Eye (tissue), 1 donor: ENCODE measurements around the gene TTLL11.
A peak's percentile ranks its signal among the peaks of the same experiment; 100 is the strongest.

Source experiments
- DNase-seq: peaks from one replicate; pipeline ENCODE4 v3.0.0-alpha.2; 2015

TTLL11 gene

GRCh38 chr9:122109035-122109813 is 16.1 kb upstream of the TTLL11 start:
- DNase-seq, result no peak

- DNase-seq, result no peak
Measured at GRCh38 chr9:122107291-122107805, 14.2 kb upstream of the TTLL11 start.

- DNase-seq, result no peak
Measured at GRCh38 chr9:122106576-122106975, 13.5 kb upstream of the TTLL11 start.

- no peak for DNase-seq
Measured at GRCh38 chr9:122103985-122104384, 10.9 kb upstream of the TTLL11 start.

- DNase-seq, result no peak
Measured at GRCh38 chr9:122102156-122102555, 9.0 kb upstream of the TTLL11 start.

GRCh38 chr9:122100756-122101155 is 7.6 kb upstream of the TTLL11 start:
- DNase-seq, result no peak

- peak; percentile 93 for DNase-seq
Measured at GRCh38 chr9:122099271-122099869, 6.3 kb upstream of the TTLL11 start.

- DNase-seq, result no peak
Measured at GRCh38 chr9:122097679-122098315, 4.7 kb upstream of the TTLL11 start.

GRCh38 chr9:122096620-122097415 is 3.7 kb upstream of the TTLL11 start:
- no peak for DNase-seq

GRCh38 chr9:122095010-122095767 is 2.1 kb upstream of the TTLL11 start:
- peak; percentile 85 for DNase-seq

GRCh38 chr9:122091682-122092592 is 1.2 kb downstream of the TTLL11 start:
- DNase-seq, result no peak

- DNase-seq, result no peak
Measured at GRCh38 chr9:122090981-122091380, 2.1 kb downstream of the TTLL11 start.

GRCh38 chr9:122090287-122090883 is 2.7 kb downstream of the TTLL11 start:
- DNase-seq, result no peak

- DNase-seq, result no peak
Measured at GRCh38 chr9:122088880-122089706, 4.0 kb downstream of the TTLL11 start.

- DNase-seq, result no peak
Measured at GRCh38 chr9:122087406-122088200, 5.5 kb downstream of the TTLL11 start.

- DNase-seq, result no peak
Measured at GRCh38 chr9:122086873-122087272, 6.2 kb downstream of the TTLL11 start.

GRCh38 chr9:122085260-122085659 is 7.8 kb downstream of the TTLL11 start:
- no peak for DNase-seq

- peak; percentile 27 for DNase-seq
Measured at GRCh38 chr9:122084026-122084675, 9.0 kb downstream of the TTLL11 start.
